ENCODE measurements around the gene ANAPC13. TPM values are rescaled to one million over a fixed set of nuclear protein-coding genes. Genes with fewer than 3 reads are reported as not detected.

Gene ANAPC13, protein sequence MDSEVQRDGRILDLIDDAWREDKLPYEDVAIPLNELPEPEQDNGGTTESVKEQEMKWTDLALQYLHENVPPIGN
- polyA plus RNA-seq (2012; rRNA removed): 63.5 and 76.4 TPM in 2 replicates
- polyA plus RNA-seq (2012; cell fraction: cytosol; rRNA removed): 116 and 169 TPM in 2 replicates
- 15.0 and 24.7 TPM in 2 replicates for polyA plus RNA-seq (2012; cell fraction: nucleus; rRNA removed)

DNA sequence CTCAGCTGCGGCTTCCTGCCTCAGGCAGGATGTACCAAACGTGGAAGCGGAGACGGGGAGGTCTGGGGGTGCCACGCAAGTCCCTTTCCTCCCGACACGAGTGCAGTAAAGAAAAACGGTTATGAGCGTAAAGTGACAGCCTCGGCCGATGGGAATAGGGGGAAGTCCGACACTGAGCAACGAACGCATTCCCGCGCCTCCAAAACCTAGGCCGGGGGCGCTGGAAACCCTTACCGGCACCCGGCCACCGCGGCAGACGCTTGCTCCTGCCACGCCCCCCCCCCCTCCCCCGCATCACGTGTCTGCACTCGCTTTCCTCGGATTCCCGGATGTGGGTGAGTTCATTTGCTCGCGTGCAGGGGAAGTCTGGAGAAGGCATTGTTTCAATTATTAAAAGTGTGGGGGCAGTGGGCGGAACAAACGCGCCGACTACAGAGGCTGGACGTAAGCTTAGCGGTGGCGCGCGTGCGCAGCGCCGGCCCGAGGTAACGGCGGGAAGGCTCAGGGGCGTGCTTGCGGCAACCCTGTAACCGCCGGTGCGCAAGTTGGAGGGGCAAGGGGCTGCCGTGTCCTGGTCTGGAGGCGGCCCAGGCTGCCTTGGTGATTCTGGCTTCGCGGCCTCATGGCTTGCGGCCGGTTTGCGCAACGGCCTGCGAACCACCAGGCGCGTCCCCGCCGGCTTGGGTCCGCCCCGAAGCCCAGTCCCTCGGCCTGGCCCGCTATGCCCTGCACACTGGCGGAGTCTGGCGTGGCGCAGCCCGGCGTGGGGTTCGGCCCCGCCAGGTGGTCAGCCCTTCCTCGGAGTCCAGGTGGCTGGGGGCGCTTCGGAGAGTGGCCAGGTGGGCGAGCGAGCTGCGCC, at the start of gene ANAPC13, which contains the start of gene CEP63:
Gene ANAPC13 (minus strand): TSS at position 268 of the 859 bp plus-strand sequence. CDS start 3,081 bp downstream, outside the sequence.
Gene CEP63 (plus strand): TSS at position 340 of the 859 bp plus-strand sequence. CDS start 9,264 bp downstream, outside the sequence.
- Histone ChIP-seq H3K4me3 (ENCODE audit: low read depth in 2 of 2, low read length in 1 of 2) (peak within 1 kb of the TSS; percentile 85 to 96), H3K9me3 (no peaks in the 10 kb centered on the region), H4K20me1 (ENCODE audit: insufficient read depth) (no peaks in the 10 kb centered on the region), H3K9me2 (no peaks in the 10 kb centered on the region), H3K79me2 (ENCODE audit: insufficient read depth) (peaks cover 93% of the 10 kb centered on the region), H3K9ac (peak within 1 kb of the TSS; percentile 95), H3K4me1 (ENCODE audit: control insufficient read depth in 1 of 2, insufficient read depth in 2 of 2, low read depth in 1 of 2, low read length in 1 of 2) (peaks cover 12 to 33% of the 10 kb centered on the region in 2 experiments), H2AFZ (ENCODE audit: low read depth) (peak within 1 kb of the TSS; percentile 60), H3K36me3 (replicated peaks in 1 of 2; ENCODE audit: control insufficient read depth in 1 of 2, insufficient read depth in 2 of 2, low read length in 1 of 2) (peaks cover 19 to 21% of the 10 kb centered on the region in 2 experiments), H3K4me2 (peak within 1 kb of the TSS; percentile 92), H3K27me3 (ENCODE audit: insufficient read depth) (no peaks in the 10 kb centered on the region), H3F3A (replicated peaks; ENCODE audit: insufficient read depth) (peaks cover 44% of the 10 kb centered on the region), H3K27ac (ENCODE audit: low read depth in 2 of 2, low read length in 1 of 2) (peak within 1 kb of the TSS; percentile 95 to 98)
- peak; percentile 92 for DNase-seq
- ChIA-PET CTCF (interaction anchor here (0.7 to 17.6 kb wide), 7 partner anchors 10 to 558 kb away, joined by 3 to 375 read pairs (median 3); partner anchors contain the start of gene RYK), POLR2A (interaction anchor here (0.6 to 1.4 kb wide), 4 partner anchors 26 to 121 kb away, joined by 3 to 6 read pairs (median 4); no protein-coding TSS in a partner anchor)
- 5% methylated on average over 4 of the region's 81 CpGs for WGBS (ENCODE audit: low lambda C conversion rate)
- TF ChIP-seq GATA2 (CRISPR knock-in tag; IDR thresholded peaks at IDR 0.05) (no peak; the same call in 1 of the 2 replicates), NRF1 (IDR thresholded peaks at IDR 0.05; ENCODE audit: low read depth, low read length) (peak; percentile 91), FOXM1 (IDR thresholded peaks at IDR 0.05; ENCODE audit: low read depth) (peak; percentile 75), NFIC (IDR thresholded peaks at IDR 0.05; ENCODE audit: borderline replicate concordance) (no peak), TEAD4 (IDR thresholded peaks at IDR 0.05; ENCODE audit: borderline replicate concordance, insufficient read depth) (no peak), TCF12 (IDR thresholded peaks at IDR 0.05) (peak; percentile 85), CHD2 (IDR thresholded peaks at IDR 0.05; ENCODE audit: low read length, partially characterized antibody) (peak; percentile 54), GABPA (IDR thresholded peaks at IDR 0.05; ENCODE audit: low read depth) (peak; percentile 75), SMC3 (IDR thresholded peaks at IDR 0.05; ENCODE audit: low read depth, low read length) (no peak), POLR2AphosphoS5 (IDR thresholded peaks at IDR 0.05; ENCODE audit: low read depth, low read length) (peak; percentile 56; the same call in 1 of the 2 replicates), USF1 (IDR thresholded peaks at IDR 0.05; ENCODE audit: borderline replicate concordance, low read depth) (peak; percentile 95), IRF3 (IDR thresholded peaks at IDR 0.05; ENCODE audit: low read depth, low read length) (no peak), ZBTB33 (IDR thresholded peaks at IDR 0.05; ENCODE audit: borderline replicate concordance, low read depth) (0 out of 2 replicates have a peak, but pooled peaks have one; percentile 52), EZH2phosphoT487 (IDR thresholded peaks at IDR 0.05; ENCODE audit: borderline replicate concordance, low read depth) (no peak), MXI1 (IDR thresholded peaks at IDR 0.05; ENCODE audit: low read depth, low read length) (peak; percentile 94), RXRA (IDR thresholded peaks at IDR 0.05; ENCODE audit: borderline replicate concordance, low read depth) (no peak), FOSL2 (IDR thresholded peaks at IDR 0.05; ENCODE audit: borderline replicate concordance, low read depth) (no peak), JUND (IDR thresholded peaks at IDR 0.05) (peak; percentile 43; the same call in 1 of the 2 replicates), TAF1 (IDR thresholded peaks at IDR 0.05; ENCODE audit: borderline replicate concordance, low read depth, low read length) (peak; percentile 66), ELF1 (IDR thresholded peaks at IDR 0.05) (peak; percentile 78)
- TF ChIP-seq, protein P1, sequence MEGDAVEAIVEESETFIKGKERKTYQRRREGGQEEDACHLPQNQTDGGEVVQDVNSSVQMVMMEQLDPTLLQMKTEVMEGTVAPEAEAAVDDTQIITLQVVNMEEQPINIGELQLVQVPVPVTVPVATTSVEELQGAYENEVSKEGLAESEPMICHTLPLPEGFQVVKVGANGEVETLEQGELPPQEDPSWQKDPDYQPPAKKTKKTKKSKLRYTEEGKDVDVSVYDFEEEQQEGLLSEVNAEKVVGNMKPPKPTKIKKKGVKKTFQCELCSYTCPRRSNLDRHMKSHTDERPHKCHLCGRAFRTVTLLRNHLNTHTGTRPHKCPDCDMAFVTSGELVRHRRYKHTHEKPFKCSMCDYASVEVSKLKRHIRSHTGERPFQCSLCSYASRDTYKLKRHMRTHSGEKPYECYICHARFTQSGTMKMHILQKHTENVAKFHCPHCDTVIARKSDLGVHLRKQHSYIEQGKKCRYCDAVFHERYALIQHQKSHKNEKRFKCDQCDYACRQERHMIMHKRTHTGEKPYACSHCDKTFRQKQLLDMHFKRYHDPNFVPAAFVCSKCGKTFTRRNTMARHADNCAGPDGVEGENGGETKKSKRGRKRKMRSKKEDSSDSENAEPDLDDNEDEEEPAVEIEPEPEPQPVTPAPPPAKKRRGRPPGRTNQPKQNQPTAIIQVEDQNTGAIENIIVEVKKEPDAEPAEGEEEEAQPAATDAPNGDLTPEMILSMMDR (IDR thresholded peaks at IDR 0.05): no peak
- TF ChIP-seq, protein P2, sequence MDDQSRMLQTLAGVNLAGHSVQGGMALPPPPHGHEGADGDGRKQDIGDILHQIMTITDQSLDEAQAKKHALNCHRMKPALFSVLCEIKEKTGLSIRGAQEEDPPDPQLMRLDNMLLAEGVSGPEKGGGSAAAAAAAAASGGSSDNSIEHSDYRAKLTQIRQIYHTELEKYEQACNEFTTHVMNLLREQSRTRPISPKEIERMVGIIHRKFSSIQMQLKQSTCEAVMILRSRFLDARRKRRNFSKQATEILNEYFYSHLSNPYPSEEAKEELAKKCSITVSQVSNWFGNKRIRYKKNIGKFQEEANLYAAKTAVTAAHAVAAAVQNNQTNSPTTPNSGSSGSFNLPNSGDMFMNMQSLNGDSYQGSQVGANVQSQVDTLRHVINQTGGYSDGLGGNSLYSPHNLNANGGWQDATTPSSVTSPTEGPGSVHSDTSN (IDR thresholded peaks at IDR 0.05): peak; percentile 38
- TF ChIP-seq, protein P3, sequence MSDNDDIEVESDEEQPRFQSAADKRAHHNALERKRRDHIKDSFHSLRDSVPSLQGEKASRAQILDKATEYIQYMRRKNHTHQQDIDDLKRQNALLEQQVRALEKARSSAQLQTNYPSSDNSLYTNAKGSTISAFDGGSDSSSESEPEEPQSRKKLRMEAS (IDR thresholded peaks at IDR 0.05; ENCODE audit: low read depth): peak; percentile 94
